ENCODE data around the gene QPRT.
A peak's percentile ranks its signal among the peaks of the same experiment; 100 is the strongest.
"Not testable (repeated sequence)": the region's sequence is repeated elsewhere in the genome, so short reads cannot be mapped to it uniquely, and the experiment has no call there.

Gene QPRT

GRCh38 chr16:29719063-29719462 is 40.1 kb downstream of the QPRT start:
- DNase-seq: no peak
- Histone ChIP-seq H3K4me3 (ENCODE audit: low read depth, low read length) (no peak overlapping the region), H3K27ac (no peak overlapping the region), H3K36me3 (replicated peaks) (no peaks in the 10 kb centered on the region), H3K27me3 (replicated peaks) (no peaks in the 10 kb centered on the region)
- no peak for TF ChIP-seq CTCF (IDR thresholded peaks at IDR 0.05; ENCODE audit: low read depth, low read length, missing control alignments)
- in situ Hi-C loops (cut with HindIII; ENCODE audit: low pct_ligation_motif_present, low sequenced_read_pairs): no loop called here

GRCh38 chr16:29720703-29721102 is 41.7 kb downstream of the QPRT start:
- no peaks in the 10 kb centered on the region for H3K36me3 ChIP-seq (replicated peaks)
- in situ Hi-C loops (cut with HindIII; ENCODE audit: low pct_ligation_motif_present, low sequenced_read_pairs): no loop called here
- H3K4me3 ChIP-seq (ENCODE audit: low read depth, low read length): no peak overlapping the region

GRCh38 chr16:29721167-29721879 is 42.3 kb downstream of the QPRT start:
- TF ChIP-seq CTCF (IDR thresholded peaks at IDR 0.05; ENCODE audit: low read depth, low read length, missing control alignments): peak; percentile 73
- H3K4me3 ChIP-seq (ENCODE audit: low read depth, low read length); H3K27ac ChIP-seq; in situ Hi-C loops (cut with HindIII; ENCODE audit: low pct_ligation_motif_present, low sequenced_read_pairs); H3K27me3 ChIP-seq (replicated peaks); H3K36me3 ChIP-seq (replicated peaks): not testable (repeated sequence)
- DNase-seq: peak; percentile 72

More at GRCh38 chr16:29720703-29721102, 41.7 kb downstream of the QPRT start:
- no peak overlapping the region for H3K27ac ChIP-seq
- no peak for TF ChIP-seq CTCF (IDR thresholded peaks at IDR 0.05; ENCODE audit: low read depth, low read length, missing control alignments)
- no peaks in the 10 kb centered on the region for H3K27me3 ChIP-seq (replicated peaks)
- no peak for DNase-seq

GRCh38 chr16:29726845-29727377 is 47.9 kb downstream of the QPRT start:
- H3K36me3 ChIP-seq (replicated peaks): no peaks in the 10 kb centered on the region
- peaks cover 3% of the 10 kb centered on the region for H3K27me3 ChIP-seq (replicated peaks)
- H3K4me3 ChIP-seq (ENCODE audit: low read depth, low read length): no peak overlapping the region
- DNase-seq: no peak
- in situ Hi-C loops (cut with HindIII; ENCODE audit: low pct_ligation_motif_present, low sequenced_read_pairs): no loop called here
- H3K27ac ChIP-seq: no peak overlapping the region
- no peak for TF ChIP-seq CTCF (IDR thresholded peaks at IDR 0.05; ENCODE audit: low read depth, low read length, missing control alignments)

GRCh38 chr16:29727452-29727851 is 48.5 kb downstream of the QPRT start:
- TF ChIP-seq CTCF (IDR thresholded peaks at IDR 0.05; ENCODE audit: low read depth, low read length, missing control alignments): no peak
- H3K27ac ChIP-seq: no peak overlapping the region
- in situ Hi-C loops (cut with HindIII; ENCODE audit: low pct_ligation_motif_present, low sequenced_read_pairs): no loop called here

More at GRCh38 chr16:29727452-29727851, 48.5 kb downstream of the QPRT start:
- H3K36me3 ChIP-seq (replicated peaks): no peaks in the 10 kb centered on the region
- DNase-seq: no peak
- no peak overlapping the region for H3K4me3 ChIP-seq (ENCODE audit: low read depth, low read length)
- peaks cover 3% of the 10 kb centered on the region for H3K27me3 ChIP-seq (replicated peaks)
